ENCODE measurements around the gene DAG1.

- TF ChIP-seq POLR2A (IDR thresholded peaks at IDR 0.05; ENCODE audit: low read length) (no peak), GATA1 (IDR thresholded peaks at IDR 0.05; ENCODE audit: low read depth, low read length) (no peak)
Observed at GRCh38 chr3:49511639-49512038, 41.6 kb downstream of the DAG1 start.

Measured in erythroblast (primary cell).